ENCODE data around the gene NAT9.

The NAT9 gene

GRCh38 chr17:74756891-74757290, 19.3 kb downstream of the NAT9 start:
- H3K36me3 ChIP-seq (ENCODE audit: control insufficient read depth in 2 of 2, insufficient read depth in 2 of 2, low read length in 2 of 2) = peaks cover 4 to 6% of the 10 kb centered on the region in 2 donors
- no peaks in the 10 kb centered on the region for H3K9me3 ChIP-seq (ENCODE audit: control insufficient read depth in 2 of 2, low read length in 2 of 2)
- no peak overlapping the region for H3K4me3 ChIP-seq (ENCODE audit: low read length in 2 of 2)
- peaks cover 54 to 64% of the 10 kb centered on the region in 2 donors for H3K4me1 ChIP-seq (ENCODE audit: control insufficient read depth in 2 of 2, insufficient read depth in 2 of 2, low read length in 2 of 2)
- no peak overlapping the region for H3K9ac ChIP-seq (ENCODE audit: low read depth in 1 of 2, low read length in 2 of 2)
- H3K27me3 ChIP-seq (ENCODE audit: control insufficient read depth in 2 of 2, insufficient read depth in 2 of 2, low read length in 2 of 2) = no peaks in the 10 kb centered on the region
- peak overlapping the region in 1 of 2 donors; percentile 49 for H3K27ac ChIP-seq (ENCODE audit: low read depth in 2 of 2, low read length in 2 of 2)

- Histone ChIP-seq H3K4me3 (ENCODE audit: low read length in 2 of 2) (peak overlapping the region in 1 of 2 donors; percentile 3), H3K9ac (ENCODE audit: low read depth in 1 of 2, low read length in 2 of 2) (no peak overlapping the region), H3K27me3 (ENCODE audit: control insufficient read depth in 2 of 2, insufficient read depth in 2 of 2, low read length in 2 of 2) (no peaks in the 10 kb centered on the region), H3K36me3 (ENCODE audit: control insufficient read depth in 2 of 2, insufficient read depth in 2 of 2, low read length in 2 of 2) (peaks cover 2 to 6% of the 10 kb centered on the region in 2 donors), H3K27ac (ENCODE audit: low read depth in 2 of 2, low read length in 2 of 2) (no peak overlapping the region), H3K9me3 (ENCODE audit: control insufficient read depth in 2 of 2, low read length in 2 of 2) (no peaks in the 10 kb centered on the region), H3K4me1 (ENCODE audit: control insufficient read depth in 2 of 2, insufficient read depth in 2 of 2, low read length in 2 of 2) (peaks cover 60 to 68% of the 10 kb centered on the region in 2 donors)
Observed at GRCh38 chr17:74755533-74755932, 20.6 kb downstream of the NAT9 start.

GRCh38 chr17:74754832-74755231, 21.3 kb downstream of the NAT9 start:
- H3K36me3 ChIP-seq (ENCODE audit: control insufficient read depth in 2 of 2, insufficient read depth in 2 of 2, low read length in 2 of 2) = peaks cover 2 to 6% of the 10 kb centered on the region in 2 donors
- no peak overlapping the region for H3K4me3 ChIP-seq (ENCODE audit: low read length in 2 of 2)
- H3K4me1 ChIP-seq (ENCODE audit: control insufficient read depth in 2 of 2, insufficient read depth in 2 of 2, low read length in 2 of 2) = peaks cover 59 to 68% of the 10 kb centered on the region in 2 donors
- no peak overlapping the region for H3K27ac ChIP-seq (ENCODE audit: low read depth in 2 of 2, low read length in 2 of 2)
- H3K27me3 ChIP-seq (ENCODE audit: control insufficient read depth in 2 of 2, insufficient read depth in 2 of 2, low read length in 2 of 2) = no peaks in the 10 kb centered on the region
- H3K9me3 ChIP-seq (ENCODE audit: control insufficient read depth in 2 of 2, low read length in 2 of 2) = no peaks in the 10 kb centered on the region
- no peak overlapping the region for H3K9ac ChIP-seq (ENCODE audit: low read depth in 1 of 2, low read length in 2 of 2)

- Histone ChIP-seq H3K27me3 (ENCODE audit: control insufficient read depth in 2 of 2, insufficient read depth in 2 of 2, low read length in 2 of 2) (no peaks in the 10 kb centered on the region), H3K9ac (ENCODE audit: low read depth in 1 of 2, low read length in 2 of 2) (no peak overlapping the region), H3K4me3 (ENCODE audit: low read length in 2 of 2) (no peak overlapping the region), H3K27ac (ENCODE audit: low read depth in 2 of 2, low read length in 2 of 2) (peak overlapping the region in 1 of 2 donors; percentile 65), H3K36me3 (ENCODE audit: control insufficient read depth in 2 of 2, insufficient read depth in 2 of 2, low read length in 2 of 2) (peaks cover 2 to 6% of the 10 kb centered on the region in 2 donors), H3K4me1 (ENCODE audit: control insufficient read depth in 2 of 2, insufficient read depth in 2 of 2, low read length in 2 of 2) (peaks cover 42 to 52% of the 10 kb centered on the region in 2 donors), H3K9me3 (ENCODE audit: control insufficient read depth in 2 of 2, low read length in 2 of 2) (no peaks in the 10 kb centered on the region)
Observed at GRCh38 chr17:74752822-74753401, 23.2 kb downstream of the NAT9 start.

GRCh38 chr17:74752415-74752814, 23.7 kb downstream of the NAT9 start:
- peaks cover 2 to 6% of the 10 kb centered on the region in 2 donors for H3K36me3 ChIP-seq (ENCODE audit: control insufficient read depth in 2 of 2, insufficient read depth in 2 of 2, low read length in 2 of 2)
- no peak overlapping the region for H3K27ac ChIP-seq (ENCODE audit: low read depth in 2 of 2, low read length in 2 of 2)
- no peak overlapping the region for H3K9ac ChIP-seq (ENCODE audit: low read depth in 1 of 2, low read length in 2 of 2)
- H3K9me3 ChIP-seq (ENCODE audit: control insufficient read depth in 2 of 2, low read length in 2 of 2) = no peaks in the 10 kb centered on the region
- no peaks in the 10 kb centered on the region for H3K27me3 ChIP-seq (ENCODE audit: control insufficient read depth in 2 of 2, insufficient read depth in 2 of 2, low read length in 2 of 2)
- H3K4me3 ChIP-seq (ENCODE audit: low read length in 2 of 2) = peak overlapping the region in 1 of 2 donors; percentile 26
- H3K4me1 ChIP-seq (ENCODE audit: control insufficient read depth in 2 of 2, insufficient read depth in 2 of 2, low read length in 2 of 2) = peaks cover 41 to 51% of the 10 kb centered on the region in 2 donors

- Histone ChIP-seq H3K36me3 (ENCODE audit: control insufficient read depth in 2 of 2, insufficient read depth in 2 of 2, low read length in 2 of 2) (peaks cover 2 to 6% of the 10 kb centered on the region in 2 donors), H3K9ac (ENCODE audit: low read depth in 1 of 2, low read length in 2 of 2) (peak overlapping the region; percentile 83 to 88), H3K27ac (ENCODE audit: low read depth in 2 of 2, low read length in 2 of 2) (peak overlapping the region; percentile 78 to 86), H3K4me3 (ENCODE audit: low read length in 2 of 2) (peak overlapping the region; percentile 77 to 84), H3K9me3 (ENCODE audit: control insufficient read depth in 2 of 2, low read length in 2 of 2) (no peaks in the 10 kb centered on the region), H3K27me3 (ENCODE audit: control insufficient read depth in 2 of 2, insufficient read depth in 2 of 2, low read length in 2 of 2) (no peaks in the 10 kb centered on the region), H3K4me1 (ENCODE audit: control insufficient read depth in 2 of 2, insufficient read depth in 2 of 2, low read length in 2 of 2) (peaks cover 39 to 41% of the 10 kb centered on the region in 2 donors)
Observed at GRCh38 chr17:74750327-74751069, 25.6 kb downstream of the NAT9 start.

- H3K9me3 ChIP-seq (ENCODE audit: control insufficient read depth in 2 of 2, low read length in 2 of 2) = no peaks in the 10 kb centered on the region
- H3K9ac ChIP-seq (ENCODE audit: low read depth in 1 of 2, low read length in 2 of 2) = peak overlapping the region; percentile 83 to 88
- no peaks in the 10 kb centered on the region for H3K27me3 ChIP-seq (ENCODE audit: control insufficient read depth in 2 of 2, insufficient read depth in 2 of 2, low read length in 2 of 2)
- peaks cover 39 to 42% of the 10 kb centered on the region in 2 donors for H3K4me1 ChIP-seq (ENCODE audit: control insufficient read depth in 2 of 2, insufficient read depth in 2 of 2, low read length in 2 of 2)
- H3K27ac ChIP-seq (ENCODE audit: low read depth in 2 of 2, low read length in 2 of 2) = peak overlapping the region; percentile 78 to 86
- H3K36me3 ChIP-seq (ENCODE audit: control insufficient read depth in 2 of 2, insufficient read depth in 2 of 2, low read length in 2 of 2) = peaks cover 2 to 3% of the 10 kb centered on the region in 2 donors
- H3K4me3 ChIP-seq (ENCODE audit: low read length in 2 of 2) = peak overlapping the region; percentile 77 to 84
Observed at GRCh38 chr17:74750039-74750326, 26.2 kb downstream of the NAT9 start.

GRCh38 chr17:74749279-74750038, 26.7 kb downstream of the NAT9 start:
- Histone ChIP-seq H3K36me3 (ENCODE audit: control insufficient read depth in 2 of 2, insufficient read depth in 2 of 2, low read length in 2 of 2) (peaks cover 0 to 2% of the 10 kb centered on the region in 2 donors), H3K27ac (ENCODE audit: low read depth in 2 of 2, low read length in 2 of 2) (peak overlapping the region; percentile 78 to 86), H3K4me1 (ENCODE audit: control insufficient read depth in 2 of 2, insufficient read depth in 2 of 2, low read length in 2 of 2) (peaks cover 41 to 48% of the 10 kb centered on the region in 2 donors)

GRCh38 chr17:74748529-74749278, 27.4 kb downstream of the NAT9 start, which contains the start of gene NHERF1:
NHERF1 (plus strand) TSS chr17:74748628; CDS start chr17:74748847, 219 bp downstream.
- H3K4me1 ChIP-seq (ENCODE audit: control insufficient read depth in 2 of 2, insufficient read depth in 2 of 2, low read length in 2 of 2) = peaks cover 46 to 52% of the 10 kb centered on the region in 2 donors

More at GRCh38 chr17:74749279-74750038, 26.7 kb downstream of the NAT9 start:
- H3K9ac ChIP-seq (ENCODE audit: low read depth in 1 of 2, low read length in 2 of 2) = peak overlapping the region; percentile 83 to 88
- H3K9me3 ChIP-seq (ENCODE audit: control insufficient read depth in 2 of 2, low read length in 2 of 2) = no peaks in the 10 kb centered on the region
- H3K27me3 ChIP-seq (ENCODE audit: control insufficient read depth in 2 of 2, insufficient read depth in 2 of 2, low read length in 2 of 2) = no peaks in the 10 kb centered on the region
- H3K4me3 ChIP-seq (ENCODE audit: low read length in 2 of 2) = peak overlapping the region; percentile 77 to 84

More at GRCh38 chr17:74748529-74749278, 27.4 kb downstream of the NAT9 start, which contains the start of gene NHERF1:
- Histone ChIP-seq H3K27me3 (ENCODE audit: control insufficient read depth in 2 of 2, insufficient read depth in 2 of 2, low read length in 2 of 2) (no peaks in the 10 kb centered on the region), H3K4me3 (ENCODE audit: low read length in 2 of 2) (peak within 1 kb of the TSS; percentile 77 to 84), H3K9ac (ENCODE audit: low read depth in 1 of 2, low read length in 2 of 2) (peak within 1 kb of the TSS; percentile 83 to 88), H3K27ac (ENCODE audit: low read depth in 2 of 2, low read length in 2 of 2) (peak within 1 kb of the TSS; percentile 78 to 86), H3K36me3 (ENCODE audit: control insufficient read depth in 2 of 2, insufficient read depth in 2 of 2, low read length in 2 of 2) (peaks cover 0 to 2% of the 10 kb centered on the region in 2 donors), H3K9me3 (ENCODE audit: control insufficient read depth in 2 of 2, low read length in 2 of 2) (no peaks in the 10 kb centered on the region)
